HT-29 (cell line): ENCODE data around the gene TUFT1. TPM values are rescaled to one million over a fixed set of nuclear protein-coding genes. Genes with fewer than 3 reads are reported as not detected.
"Not testable (repeated sequence)": the region's sequence is repeated elsewhere in the genome, so short reads cannot be mapped to it uniquely, and the experiment has no call there.

Experiments
- DNase-seq: peaks from one replicate; pipeline ENCODE4 v3.0.0-alpha.2; 2015; ENCODE audit warnings: low spot score
- small RNA-seq: library from RNA; depleted of rRNA; stranded (forward); fragments of <200 nt; gene quantifications from one replicate; pipeline ENCODE3, GENCODE V24; 2014
- total RNA-seq: library from RNA; depleted of rRNA; stranded (reverse); fragments of >200 nt; shearing (Covaris generic); gene quantifications from 2 replicates; pipeline ENCODE4 v1.2.3, GENCODE V29; 2014; rRNA removed

The TUFT1 gene
- total RNA-seq, 1 experiment from 2014 or later: 36.9 TPM

- DNase-seq: no peak
These were observed 75.8 kb downstream of the TUFT1 start for GRCh38 chr1:151615711-151616504.

GRCh38 chr1:151616505-151616849 lies 76.4 kb downstream of the TUFT1 start:
- no peak for DNase-seq

- no peak for DNase-seq
These were observed 77.9 kb downstream of the TUFT1 start for GRCh38 chr1:151618003-151618402.

GRCh38 chr1:151618470-151618869 lies 78.4 kb downstream of the TUFT1 start:
- no peak for DNase-seq

- DNase-seq: not testable (repeated sequence)
These were observed 78.9 kb downstream of the TUFT1 start for GRCh38 chr1:151618996-151619395.

- no peak for DNase-seq
These were observed 79.5 kb downstream of the TUFT1 start for GRCh38 chr1:151619489-151620093.

- no peak for DNase-seq
These were observed 80.2 kb downstream of the TUFT1 start for GRCh38 chr1:151620286-151620685.

GRCh38 chr1:151621351-151621750 lies 81.2 kb downstream of the TUFT1 start:
- no peak for DNase-seq

- DNase-seq: no peak
These were observed 84.7 kb downstream of the TUFT1 start for GRCh38 chr1:151624783-151625182.

- no peak for DNase-seq
These were observed 86.7 kb downstream of the TUFT1 start for GRCh38 chr1:151626740-151627334.

- no peak for DNase-seq
These were observed 89.2 kb downstream of the TUFT1 start for GRCh38 chr1:151629278-151629677.

Small RNA genes lying within 50 kb of the gene (small RNA-seq; reads per million reads assigned to genes)
- gene MIR554 (not detected), gene RF00405 (not detected), gene RNU6-1062P (not detected)

Other genes starting within 250 kb of the TUFT1 start
- 35.9 and 42.7 TPM in 2 replicates for gene PI4KB, start 212.9 kb upstream of the TUFT1 start, total RNA-seq
- gene RFX5, start 193.1 kb upstream of the TUFT1 start, total RNA-seq: 50.4 and 54.9 TPM in 2 replicates
- gene SELENBP1, start 167.6 kb upstream of the TUFT1 start, total RNA-seq: 39.2 and 46.7 TPM in 2 replicates
- gene PSMB4, start 140.7 kb upstream of the TUFT1 start, total RNA-seq: 393 and 398 TPM in 2 replicates
- gene POGZ, start 80.8 kb upstream of the TUFT1 start, total RNA-seq: 19.1 and 22.0 TPM in 2 replicates
- gene CGN, start 28.9 kb upstream of the TUFT1 start, total RNA-seq: 23.5 and 30.7 TPM in 2 replicates
- gene SNX27, start 71.7 kb downstream of the TUFT1 start, total RNA-seq: 13.3 and 13.9 TPM in 2 replicates
- gene CELF3, start 176.5 kb downstream of the TUFT1 start, total RNA-seq: 0.08 and 0.97 TPM in 2 replicates
- not detected in 2 replicates for gene RIIAD1, start 181.2 kb downstream of the TUFT1 start, total RNA-seq
- 122 and 193 TPM in 2 replicates for gene MRPL9, start 223.2 kb downstream of the TUFT1 start, total RNA-seq